Hematopoietic multipotent progenitor cell treated with erythropoietin and hydrocortisone succinate and interleukin-3 and kit ligand, for 4 days (in vitro differentiated cells): ENCODE measurements around the gene FKRP.
"Not testable (repeated sequence)": the region's sequence is repeated elsewhere in the genome, so short reads cannot be mapped to it uniquely, and the experiment has no call there.

ENCODE experiments used
- DNase-seq: peaks from one replicate; pipeline ENCODE4 v3.0.0-alpha.2; 2015

The FKRP gene

GRCh38 chr19:46786236-46787039 lies 40.6 kb downstream of the FKRP start:
- peak; percentile 97 for DNase-seq

- DNase-seq, result no peak
These were observed 41.1 kb downstream of the FKRP start for GRCh38 chr19:46787040-46787330.

- peak; percentile 67 for DNase-seq
These were observed 41.7 kb downstream of the FKRP start for GRCh38 chr19:46787331-46788261.

GRCh38 chr19:46788262-46788967 lies 42.6 kb downstream of the FKRP start, which contains the start of gene SLC1A5:
Gene SLC1A5, minus strand, starts transcription at chr19:46788594. Its CDS starts 629 bp downstream, at chr19:46787965.
- peak; percentile 100 for DNase-seq

GRCh38 chr19:46788968-46789338 lies 43.1 kb downstream of the FKRP start:
- DNase-seq, result no peak

GRCh38 chr19:46789371-46789770 lies 43.5 kb downstream of the FKRP start:
- no peak for DNase-seq

- DNase-seq, result peak; percentile 82
These were observed 46.1 kb downstream of the FKRP start for GRCh38 chr19:46791944-46792343.

GRCh38 chr19:46797881-46798280 lies 52.0 kb downstream of the FKRP start:
- no peak for DNase-seq

GRCh38 chr19:46798713-46799112 lies 52.9 kb downstream of the FKRP start:
- DNase-seq, result no peak

GRCh38 chr19:46802152-46802551 lies 56.3 kb downstream of the FKRP start:
- DNase-seq, result no peak

- no peak for DNase-seq
These were observed 57.7 kb downstream of the FKRP start for GRCh38 chr19:46803555-46803954.

- DNase-seq, result not testable (repeated sequence)
These were observed 58.6 kb downstream of the FKRP start for GRCh38 chr19:46804432-46804831.

GRCh38 chr19:46806656-46807055 lies 60.8 kb downstream of the FKRP start:
- no peak for DNase-seq
